HepG2 (cell line): ENCODE measurements around the gene TROAP. TPM values are rescaled to one million over a fixed set of nuclear protein-coding genes. Genes with fewer than 3 reads are reported as not detected.

Experiments
- BCL6 ChIP-seq: IDR thresholded peaks from 2 replicates; pipeline ENCODE4 v1.6.1; 2016; ENCODE audit warnings: missing genetic modification reagents, missing compliant biosample characterization
- CERS6 ChIP-seq: sonication (generic); formaldehyde crosslinking; IDR thresholded peaks from 2 replicates; pipeline ENCODE4 v1.5.0; 2020; ENCODE audit warnings: missing genetic modification reagents
- KAT2B ChIP-seq: fragments of 150-350 bp; IDR thresholded peaks from 2 replicates; pipeline ENCODE4 v1.6.1; 2014; ENCODE audit warnings: low read depth, low read length, borderline replicate concordance
- MED13 ChIP-seq: sonication (generic); formaldehyde crosslinking; IDR thresholded peaks from 2 replicates; pipeline ENCODE4 v1.5.0; 2020; ENCODE audit warnings: missing genetic modification reagents
- MZF1 ChIP-seq: sonication (generic); formaldehyde crosslinking; IDR thresholded peaks from 2 replicates; pipeline ENCODE4 v1.8.1; 2023; ENCODE audit warnings: mild to moderate bottlenecking, missing genetic modification reagents, borderline replicate concordance
- PHB2 ChIP-seq: fragments of 450-650 bp; IDR thresholded peaks from 2 replicates; pipeline ENCODE4 v1.6.1; 2018; ENCODE audit not compliant: partially characterized antibody
- RARA ChIP-seq: IDR thresholded peaks from 2 replicates; pipeline ENCODE4 v1.6.1; 2016; ENCODE audit warnings: missing genetic modification reagents, missing compliant biosample characterization
- SP1 ChIP-seq, 2 experiments: fragments of 450-650 bp in 1 of 2; sonication (generic) in 1 of 2; formaldehyde crosslinking in 1 of 2; IDR thresholded peaks; 2 replicates each; pipeline versions ENCODE4 v1.4.0 to v1.6.1; 2016 to 2020; ENCODE audit warnings: missing genetic modification reagents in 1 of 2
- TRIM24 ChIP-seq: sonication (generic); formaldehyde crosslinking; IDR thresholded peaks from 2 replicates; pipeline ENCODE4 v1.8.0; 2022; ENCODE audit warnings: mild to moderate bottlenecking, missing genetic modification reagents
- ZBTB39 ChIP-seq: sonication (generic); formaldehyde crosslinking; IDR thresholded peaks from 2 replicates; pipeline ENCODE4 v1.5.0; 2020; ENCODE audit warnings: missing genetic modification reagents
- ZNF136 ChIP-seq: sonication (generic); formaldehyde crosslinking; IDR thresholded peaks from 2 replicates; pipeline ENCODE4 v1.8.1; 2022; ENCODE audit warnings: low read depth, mild to moderate bottlenecking, moderate library complexity, missing genetic modification reagents
- ZNF281 ChIP-seq: sonication (generic); formaldehyde crosslinking; IDR thresholded peaks from 2 replicates; pipeline ENCODE4 v1.4.0; 2020; ENCODE audit warnings: missing genetic modification reagents, borderline replicate concordance
- ZNF3 ChIP-seq: IDR thresholded peaks from 2 replicates; pipeline ENCODE4 v1.7.0; 2017; ENCODE audit warnings: inconsistent platforms
- polyA plus RNA-seq, 8 experiments: library from polyadenylated mRNA; depleted of rRNA in 3 of 8; stranded (reverse) in 7 of 8; unstranded in 1 of 8; fragments of >200 nt; fragmentation: Illumina TruSeq in 4 of 8; extraction: Trizol in 4 of 8; gene quantifications; 2 replicates each; pipeline versions ENCODE4 v1.2.1 to v1.2.3, GENCODE V29; 2011 to 2016; ENCODE audit warnings: low read depth in 4 of 8, missing spikeins in 1 of 8, mixed read lengths in 1 of 8; ENCODE audit not compliant: insufficient read depth in 1 of 8
- total RNA-seq, 5 experiments: library from RNA; depleted of rRNA; stranded (reverse); fragments of >200 nt; fragmentation: Illumina TruSeq; extraction: Trizol; gene quantifications; 2 replicates each; pipeline ENCODE4 v1.2.3, GENCODE V29; 2016; ENCODE audit warnings: low read depth in 1 of 5
- TF ChIP-seq, protein P1 (sequence below): sonication (generic); formaldehyde crosslinking; IDR thresholded peaks from one replicate; pipeline ENCODE4 v1.5.1; 2020; ENCODE audit warnings: mild to moderate bottlenecking, missing genetic modification reagents; ENCODE audit errors: not compliant biosample characterization

TROAP gene
- total and polyA plus RNA-seq, 2 of the 13 experiments (the other 11 are each of a cell fraction or from before 2014, with no cell fraction given): 22.5 to 30.9 TPM

GRCh38 chr12:49322708-49323523, at the start of gene TROAP (continued):
- TF ChIP-seq, protein P1, sequence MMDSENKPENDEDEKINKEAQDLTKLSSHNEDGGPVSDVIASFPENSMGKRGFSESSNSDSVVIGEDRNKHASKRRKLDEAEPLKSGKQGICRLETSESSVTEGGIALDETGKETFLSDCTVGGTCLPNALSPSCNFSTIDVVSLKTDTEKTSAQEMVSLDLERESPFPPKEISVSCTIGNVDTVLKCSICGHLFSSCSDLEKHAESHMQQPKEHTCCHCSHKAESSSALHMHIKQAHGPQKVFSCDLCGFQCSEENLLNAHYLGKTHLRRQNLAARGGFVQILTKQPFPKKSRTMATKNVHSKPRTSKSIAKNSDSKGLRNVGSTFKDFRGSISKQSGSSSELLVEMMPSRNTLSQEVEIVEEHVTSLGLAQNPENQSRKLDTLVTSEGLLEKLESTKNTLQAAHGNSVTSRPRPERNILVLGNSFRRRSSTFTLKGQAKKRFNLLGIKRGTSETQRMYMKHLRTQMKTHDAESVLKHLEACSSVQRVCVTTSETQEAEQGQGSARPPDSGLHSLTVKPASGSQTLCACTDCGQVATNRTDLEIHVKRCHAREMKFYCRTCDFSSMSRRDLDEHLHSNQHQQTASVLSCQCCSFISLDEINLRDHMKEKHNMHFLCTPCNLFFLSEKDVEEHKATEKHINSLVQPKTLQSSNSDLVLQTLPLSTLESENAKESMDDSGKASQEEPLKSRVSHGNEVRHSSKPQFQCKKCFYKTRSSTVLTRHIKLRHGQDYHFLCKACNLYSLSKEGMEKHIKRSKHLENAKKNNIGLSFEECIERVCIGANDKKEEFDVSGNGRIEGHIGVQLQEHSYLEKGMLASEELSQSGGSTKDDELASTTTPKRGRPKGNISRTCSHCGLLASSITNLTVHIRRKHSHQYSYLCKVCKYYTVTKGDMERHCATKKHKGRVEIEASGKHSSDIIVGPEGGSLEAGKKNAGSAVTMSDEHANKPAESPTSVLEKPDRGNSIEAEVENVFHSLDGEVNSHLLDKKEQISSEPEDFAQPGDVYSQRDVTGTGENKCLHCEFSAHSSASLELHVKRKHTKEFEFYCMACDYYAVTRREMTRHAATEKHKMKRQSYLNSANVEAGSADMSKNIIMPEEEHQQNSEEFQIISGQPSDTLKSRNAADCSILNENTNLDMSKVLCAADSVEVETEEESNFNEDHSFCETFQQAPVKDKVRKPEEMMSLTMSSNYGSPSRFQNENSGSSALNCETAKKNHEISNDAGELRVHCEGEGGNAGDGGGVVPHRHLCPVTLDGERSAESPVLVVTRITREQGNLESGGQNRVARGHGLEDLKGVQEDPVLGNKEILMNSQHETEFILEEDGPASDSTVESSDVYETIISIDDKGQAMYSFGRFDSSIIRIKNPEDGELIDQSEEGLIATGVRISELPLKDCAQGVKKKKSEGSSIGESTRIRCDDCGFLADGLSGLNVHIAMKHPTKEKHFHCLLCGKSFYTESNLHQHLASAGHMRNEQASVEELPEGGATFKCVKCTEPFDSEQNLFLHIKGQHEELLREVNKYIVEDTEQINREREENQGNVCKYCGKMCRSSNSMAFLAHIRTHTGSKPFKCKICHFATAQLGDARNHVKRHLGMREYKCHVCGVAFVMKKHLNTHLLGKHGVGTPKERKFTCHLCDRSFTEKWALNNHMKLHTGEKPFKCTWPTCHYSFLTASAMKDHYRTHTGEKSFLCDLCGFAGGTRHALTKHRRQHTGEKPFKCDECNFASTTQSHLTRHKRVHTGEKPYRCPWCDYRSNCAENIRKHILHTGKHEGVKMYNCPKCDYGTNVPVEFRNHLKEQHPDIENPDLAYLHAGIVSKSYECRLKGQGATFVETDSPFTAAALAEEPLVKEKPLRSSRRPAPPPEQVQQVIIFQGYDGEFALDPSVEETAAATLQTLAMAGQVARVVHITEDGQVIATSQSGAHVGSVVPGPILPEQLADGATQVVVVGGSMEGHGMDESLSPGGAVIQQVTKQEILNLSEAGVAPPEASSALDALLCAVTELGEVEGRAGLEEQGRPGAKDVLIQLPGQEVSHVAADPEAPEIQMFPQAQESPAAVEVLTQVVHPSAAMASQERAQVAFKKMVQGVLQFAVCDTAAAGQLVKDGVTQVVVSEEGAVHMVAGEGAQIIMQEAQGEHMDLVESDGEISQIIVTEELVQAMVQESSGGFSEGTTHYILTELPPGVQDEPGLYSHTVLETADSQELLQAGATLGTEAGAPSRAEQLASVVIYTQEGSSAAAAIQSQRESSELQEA: peak; percentile 49
- TF ChIP-seq SP1 (IDR thresholded peaks at IDR 0.05) (no peak), SP1 (CRISPR knock-in tag; IDR thresholded peaks at IDR 0.05) (peak; percentile 66), TRIM24 (CRISPR knock-in tag) (no peak), PHB2 (no peak), ZBTB39 (CRISPR knock-in tag) (no peak), ZNF136 (CRISPR knock-in tag) (0 out of 2 replicates have a peak, but pooled peaks have one; percentile 54), CERS6 (CRISPR knock-in tag) (no peak), MZF1 (CRISPR knock-in tag) (no peak), ZNF281 (CRISPR knock-in tag) (no peak), MED13 (CRISPR knock-in tag) (no peak), BCL6 (CRISPR knock-in tag) (no peak), ZNF3 (no peak), KAT2B (no peak), RARA (CRISPR knock-in tag) (no peak)
